ENCODE results near the gene NADK.
"Not testable (repeated sequence)": the region's sequence is repeated elsewhere in the genome, so short reads cannot be mapped to it uniquely, and the experiment has no call there.

NADK gene

GRCh38 chr1:1745651-1746565, 32.4 kb downstream of the NADK start:
- DNase-seq: peak; percentile 55

GRCh38 chr1:1742529-1742928, 35.7 kb downstream of the NADK start:
- DNase-seq: not testable (repeated sequence)

GRCh38 chr1:1741013-1741412, 37.3 kb downstream of the NADK start:
- DNase-seq: peak; percentile 97

GRCh38 chr1:1738799-1739337, 39.4 kb downstream of the NADK start:
- DNase-seq: not testable (repeated sequence)

GRCh38 chr1:1737675-1738590, 40.3 kb downstream of the NADK start:
- not testable (repeated sequence) for DNase-seq

GRCh38 chr1:1732381-1732780, 45.9 kb downstream of the NADK start:
- no peak for DNase-seq

GRCh38 chr1:1730870-1731269, 47.4 kb downstream of the NADK start:
- no peak for DNase-seq

GRCh38 chr1:1730230-1730629, 48.0 kb downstream of the NADK start:
- DNase-seq: not testable (repeated sequence)

- DNase-seq: not testable (repeated sequence)
Measured at GRCh38 chr1:1729116-1729816, 49.0 kb downstream of the NADK start.

- peak; percentile 48 for DNase-seq
Measured at GRCh38 chr1:1728308-1729005, 49.8 kb downstream of the NADK start.

- not testable (repeated sequence) for DNase-seq
Measured at GRCh38 chr1:1727131-1727651, 51.1 kb downstream of the NADK start.

GRCh38 chr1:1726088-1726487, 52.2 kb downstream of the NADK start:
- DNase-seq: not testable (repeated sequence)

GRCh38 chr1:1724035-1724864, 54.0 kb downstream of the NADK start, which contains the start of gene CDK11A:
Gene CDK11A, minus strand, starts transcription at chr1:1724357. Its CDS starts 1,539 bp downstream, at chr1:1722818.
- peak; percentile 100 for DNase-seq

GRCh38 chr1:1721201-1721600, 57.1 kb downstream of the NADK start:
- no peak for DNase-seq

GRCh38 chr1:1715109-1715883, 63.0 kb downstream of the NADK start:
- not testable (repeated sequence) for DNase-seq

GRCh38 chr1:1707897-1708296, 70.4 kb downstream of the NADK start:
- not testable (repeated sequence) for DNase-seq

GRCh38 chr1:1707241-1707640, 71.0 kb downstream of the NADK start:
- not testable (repeated sequence) for DNase-seq

- not testable (repeated sequence) for DNase-seq
Measured at GRCh38 chr1:1705623-1706022, 72.6 kb downstream of the NADK start.

- not testable (repeated sequence) for DNase-seq
Measured at GRCh38 chr1:1704284-1704957, 73.8 kb downstream of the NADK start.

Measured in HCEC 1CT (cell line).